ENCODE measurements around the gene RNF223.

GRCh38 chr1:1090424-1091343, 16.6 kb upstream of the RNF223 start:
- TF ChIP-seq, protein P1, sequence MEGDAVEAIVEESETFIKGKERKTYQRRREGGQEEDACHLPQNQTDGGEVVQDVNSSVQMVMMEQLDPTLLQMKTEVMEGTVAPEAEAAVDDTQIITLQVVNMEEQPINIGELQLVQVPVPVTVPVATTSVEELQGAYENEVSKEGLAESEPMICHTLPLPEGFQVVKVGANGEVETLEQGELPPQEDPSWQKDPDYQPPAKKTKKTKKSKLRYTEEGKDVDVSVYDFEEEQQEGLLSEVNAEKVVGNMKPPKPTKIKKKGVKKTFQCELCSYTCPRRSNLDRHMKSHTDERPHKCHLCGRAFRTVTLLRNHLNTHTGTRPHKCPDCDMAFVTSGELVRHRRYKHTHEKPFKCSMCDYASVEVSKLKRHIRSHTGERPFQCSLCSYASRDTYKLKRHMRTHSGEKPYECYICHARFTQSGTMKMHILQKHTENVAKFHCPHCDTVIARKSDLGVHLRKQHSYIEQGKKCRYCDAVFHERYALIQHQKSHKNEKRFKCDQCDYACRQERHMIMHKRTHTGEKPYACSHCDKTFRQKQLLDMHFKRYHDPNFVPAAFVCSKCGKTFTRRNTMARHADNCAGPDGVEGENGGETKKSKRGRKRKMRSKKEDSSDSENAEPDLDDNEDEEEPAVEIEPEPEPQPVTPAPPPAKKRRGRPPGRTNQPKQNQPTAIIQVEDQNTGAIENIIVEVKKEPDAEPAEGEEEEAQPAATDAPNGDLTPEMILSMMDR (IDR thresholded peaks at IDR 0.05), result no peak
- no peak for TF ChIP-seq POLR2A (IDR thresholded peaks at IDR 0.05)

All from lower leg skin (tissue), 3 donors.